Endothelial cell of umbilical vein (primary cell): Measurements from ENCODE around the gene TRMT6. TPM values are rescaled to one million over a fixed set of nuclear protein-coding genes. Genes with fewer than 3 reads are reported as not detected.

Experiments used
- BruUV-seq: library from RNA; stranded (reverse); fragments of 400-500 nt; replicated peaks from 2 replicates; lab custom pipeline; 2021; lab: Mats Ljungman, UMichigan
- CTCF ChIA-PET: fragments of 300-600, 350-600 bp; sonication (Branson Sonifier 250); formaldehyde crosslinking; loops from one replicate; lab custom pipeline; 2021; ENCODE audit warnings: antibody characterized with exemption, inconsistent platforms; lab: Charles Lee
- POLR2A ChIA-PET: fragments of 300-600, 350-600 bp; sonication (Branson Sonifier 250); formaldehyde crosslinking; loops from one replicate; lab custom pipeline; 2021; ENCODE audit warnings: antibody characterized with exemption, inconsistent platforms; lab: Charles Lee
- DNase-seq: peaks from one replicate; pipeline ENCODE4 v3.0.0-alpha.2; 2011; ENCODE audit warnings: low read depth, low spot score
- FAIRE-seq: peaks from 2 replicates; lab custom pipeline; 2011; peaks lifted over from hg19 to GRCh38; lab: Jason Lieb, UNC
- H2AFZ ChIP-seq: 2 replicates; pipeline ENCODE4 v1.6.0; 2012; ENCODE audit warnings: low read depth, low read length, control low read depth, inconsistent platforms
- H3K27ac ChIP-seq: 2 replicates; pipeline ENCODE4 v1.5.1; 2011; ENCODE audit warnings: low read depth, mild to moderate bottlenecking, control low read depth, low read length, moderate library complexity; ENCODE audit not compliant: insufficient read depth
- H3K27me3 ChIP-seq, 2 experiments: 2 replicates each; pipeline versions ENCODE4 v1.6.0 to v1.6.1; 2011; ENCODE audit warnings: low read length in 2 of 2, mixed read lengths in 1 of 2; ENCODE audit not compliant: control insufficient read depth in 2 of 2, insufficient read depth in 2 of 2
- H3K36me3 ChIP-seq, 2 experiments: 2 replicates in 1 of 2; 3 replicates in 1 of 2; pipeline ENCODE4 v1.5.1; 2011; ENCODE audit warnings: low read length in 2 of 2, mild to moderate bottlenecking in 1 of 2, moderate library complexity in 1 of 2; ENCODE audit not compliant: control insufficient read depth in 2 of 2, insufficient read depth in 2 of 2; ENCODE audit errors: extremely low read depth in 1 of 2
- H3K4me1 ChIP-seq: 3 replicates; pipeline ENCODE4 v1.5.1; 2011; ENCODE audit warnings: mild to moderate bottlenecking, low read length; ENCODE audit not compliant: control insufficient read depth, insufficient read depth; ENCODE audit errors: extremely low read depth
- H3K4me2 ChIP-seq: 2 replicates; pipeline ENCODE4 v1.6.1; 2011; ENCODE audit warnings: low read length, control low read depth, mixed read lengths; ENCODE audit not compliant: insufficient read depth
- H3K4me3 ChIP-seq, 3 experiments: fragments of 200-600 bp in 1 of 3; sonication (generic), shearing (Covaris generic) in 1 of 3; replicated peaks in 1 of 3; 2 replicates each; pipeline ENCODE4 v1.5.1; 2011 to 2016; ENCODE audit warnings: control low read depth in 3 of 3, low read length in 3 of 3, mild to moderate bottlenecking in 2 of 3, inconsistent platforms in 1 of 3, low read depth in 1 of 3, moderate library complexity in 1 of 3; ENCODE audit not compliant: insufficient read depth in 1 of 3
- H3K79me2 ChIP-seq: 2 replicates; pipeline ENCODE4 v1.6.0; 2012; ENCODE audit warnings: low read length, inconsistent platforms; ENCODE audit not compliant: control insufficient read depth, insufficient read depth
- H3K9ac ChIP-seq: replicated peaks from 2 replicates; pipeline ENCODE3; 2011; ENCODE audit warnings: low read length, control low read depth; ENCODE audit not compliant: insufficient read depth; ENCODE audit errors: extremely low read depth
- H3K9me1 ChIP-seq: replicated peaks from 3 replicates; pipeline ENCODE4 v1.6.0; 2011; ENCODE audit warnings: mild to moderate bottlenecking, low read length; ENCODE audit not compliant: control insufficient read depth, insufficient read depth; ENCODE audit errors: extremely low read depth
- H3K9me3 ChIP-seq: replicated peaks from 2 replicates; pipeline ENCODE4 v1.5.1; 2012; ENCODE audit warnings: low read length, inconsistent platforms; ENCODE audit not compliant: control insufficient read depth, insufficient read depth
- H4K20me1 ChIP-seq: replicated peaks from 2 replicates; pipeline ENCODE3; 2011; ENCODE audit warnings: mild to moderate bottlenecking, low read length; ENCODE audit not compliant: control insufficient read depth, insufficient read depth; ENCODE audit errors: extremely low read depth
- EZH2 ChIP-seq: IDR thresholded peaks from 2 replicates; pipeline ENCODE4 v1.6.1; 2012; ENCODE audit warnings: borderline replicate concordance, low read depth, mild to moderate bottlenecking, moderate library complexity, low read length, inconsistent platforms; ENCODE audit not compliant: severe bottlenecking
- FOS ChIP-seq: IDR thresholded peaks from 2 replicates; pipeline ENCODE4 v1.6.1; 2011; ENCODE audit warnings: mild to moderate bottlenecking, low read length, moderate library complexity, borderline replicate concordance; ENCODE audit not compliant: insufficient read depth
- GATA2 ChIP-seq: IDR thresholded peaks from 2 replicates; pipeline ENCODE4 v1.7.0; 2011; ENCODE audit warnings: low read depth, mild to moderate bottlenecking, moderate library complexity, mixed read lengths, low read length; ENCODE audit not compliant: insufficient read length, insufficient read depth
- JUN ChIP-seq: IDR thresholded peaks from 2 replicates; pipeline ENCODE4 v1.6.1; 2011; ENCODE audit warnings: borderline replicate concordance, low read depth; ENCODE audit not compliant: insufficient read length, insufficient read depth
- MAX ChIP-seq: IDR thresholded peaks from 2 replicates; pipeline ENCODE4 v1.6.1; 2011; ENCODE audit not compliant: insufficient read depth, insufficient read length
- MYC ChIP-seq: IDR thresholded peaks from one replicate; pipeline ENCODE4 v1.6.1; 2011; ENCODE audit warnings: mild to moderate bottlenecking, low read depth, low read length
- POLR2A ChIP-seq: IDR thresholded peaks from 2 replicates; pipeline ENCODE4 v1.6.1; 2012; ENCODE audit warnings: low read depth, mild to moderate bottlenecking, control low read depth, low read length
- POLR2AphosphoS5 ChIP-seq: IDR thresholded peaks from 2 replicates; pipeline ENCODE4 v1.6.1; 2012; ENCODE audit warnings: low read depth, mild to moderate bottlenecking, control low read depth, low read length, moderate library complexity; ENCODE audit not compliant: insufficient read depth
- dilution Hi-C: fragments of 300-500 bp; cut with MboI; formaldehyde crosslinking; loops from one replicate; pipeline ENCODE4 v1.15.0; 2019; ENCODE audit warnings: low sequenced_read_pairs; ENCODE audit not compliant: extremely low pct_ligation_motif_present
- intact Hi-C: fragments of 100-400 bp; cut with micrococcal nuclease; formaldehyde crosslinking; loops from one replicate; pipeline ENCODE4 v1.10.0; 2022
- polyA plus RNA-seq, 4 experiments: library from polyadenylated mRNA; depleted of rRNA in 3 of 4; stranded (reverse) in 3 of 4; unstranded in 1 of 4; fragments of >200 nt; gene quantifications; 2 replicates each; pipeline versions ENCODE4 v1.2.1 to v1.2.3, GENCODE V29; 2011 to 2012; ENCODE audit warnings: missing spikeins in 1 of 4
- total RNA-seq: library from RNA; stranded (reverse); gene quantifications from 2 replicates; pipeline ENCODE4 v1.2.3, GENCODE V29; 2021
- TF ChIP-seq, protein P1 (sequence below), 2 donors: IDR thresholded peaks; 1 replicate in 1 of 2; 2 replicates in 1 of 2; pipeline ENCODE4 v1.5.1; 2011; ENCODE audit warnings: low read length in 2 of 2, mild to moderate bottlenecking in 2 of 2, moderate library complexity in 2 of 2, control low read depth in 1 of 2, inconsistent platforms in 1 of 2, low read depth in 1 of 2; ENCODE audit not compliant: insufficient read depth in 1 of 2; ENCODE audit errors: extremely low read depth in 1 of 2

Gene TRMT6
- total and polyA plus RNA-seq, 2 donors (not counting 3 experiments of a cell fraction or from before 2014, with no cell fraction given), result 4.1 to 12.0 TPM

DNA sequence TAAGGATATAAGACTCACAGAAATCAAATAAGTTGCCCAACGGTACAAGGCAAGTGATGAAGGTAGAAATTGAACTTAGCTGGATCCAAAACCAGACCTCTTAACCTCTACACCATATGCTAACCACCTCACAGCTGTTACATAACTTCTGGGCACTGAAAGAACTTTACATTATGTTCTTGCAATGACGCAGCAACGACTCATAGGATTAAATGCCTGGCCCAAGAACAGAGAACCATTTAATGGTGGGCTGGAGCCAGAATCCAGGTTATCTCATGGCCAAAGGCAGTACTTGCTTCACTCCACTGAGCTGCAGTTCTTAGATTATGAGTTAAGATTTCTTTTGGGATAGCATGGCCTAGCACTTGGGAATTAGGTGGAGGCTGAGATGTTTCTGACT lies 4.4 kb downstream of the TRMT6 start:
- no TSS peak for BruUV-seq
- peaks cover 9 to 16% of the 10 kb centered on the region in 2 experiments for H3K36me3 ChIP-seq
- no peak overlapping the region for H3K4me3 ChIP-seq
- no peaks in the 10 kb centered on the region for H3K9me1 ChIP-seq
- peaks cover 14% of the 10 kb centered on the region for H3K4me1 ChIP-seq
- no peaks in the 10 kb centered on the region for H3K27me3 ChIP-seq
- no peak overlapping the region for H3K27ac ChIP-seq
- dilution Hi-C loops (no loop called here), intact Hi-C loops (no loop called here)
- no peaks in the 10 kb centered on the region for H4K20me1 ChIP-seq
- peak; percentile 36 for DNase-seq
- H3K79me2 ChIP-seq, result peaks cover 25% of the 10 kb centered on the region
- peak; percentile 17 for TF ChIP-seq POLR2AphosphoS5
- peak; percentile 79 for TF ChIP-seq FOS
- no peak for TF ChIP-seq EZH2
- H3K9ac ChIP-seq, result no peak overlapping the region
- ChIA-PET POLR2A (no interaction called here), CTCF (interaction anchor here (0.9 to 1.4 kb wide), 3 partner anchors 56 to 158 kb away, joined by 3 read pairs; no protein-coding TSS in a partner anchor)
- H3K4me2 ChIP-seq, result no peak overlapping the region
- H3K9me3 ChIP-seq, result no peaks in the 10 kb centered on the region
- peak; percentile 72 for FAIRE-seq
- no peak overlapping the region for H2AFZ ChIP-seq

GRCh38 chr20:5938456-5939029 lies 11.8 kb downstream of the TRMT6 start:
- Histone ChIP-seq H4K20me1 (no peaks in the 10 kb centered on the region), H3K27me3 (no peaks in the 10 kb centered on the region), H3K9ac (no peak overlapping the region), H3K4me1 (no peaks in the 10 kb centered on the region), H3K4me2 (no peak overlapping the region), H3K4me3 (no peak overlapping the region), H3K27ac (no peak overlapping the region), H3K79me2 (no peaks in the 10 kb centered on the region), H2AFZ (no peak overlapping the region), H3K36me3 (peaks cover 19 to 20% of the 10 kb centered on the region in 2 experiments), H3K9me1 (no peaks in the 10 kb centered on the region), H3K9me3 (no peaks in the 10 kb centered on the region)
- DNase-seq (no peak), FAIRE-seq (no peak)
- POLR2A ChIA-PET, result no interaction called here
- intact Hi-C loops, result no loop called here
- dilution Hi-C loops, result no loop called here
- CTCF ChIA-PET, result no interaction called here
- TF ChIP-seq EZH2, result no peak
- TF ChIP-seq GATA2, result no peak
- no peak for TF ChIP-seq POLR2A
- TF ChIP-seq MYC, result no peak
- TF ChIP-seq FOS, result no peak
- TF ChIP-seq, protein P1, sequence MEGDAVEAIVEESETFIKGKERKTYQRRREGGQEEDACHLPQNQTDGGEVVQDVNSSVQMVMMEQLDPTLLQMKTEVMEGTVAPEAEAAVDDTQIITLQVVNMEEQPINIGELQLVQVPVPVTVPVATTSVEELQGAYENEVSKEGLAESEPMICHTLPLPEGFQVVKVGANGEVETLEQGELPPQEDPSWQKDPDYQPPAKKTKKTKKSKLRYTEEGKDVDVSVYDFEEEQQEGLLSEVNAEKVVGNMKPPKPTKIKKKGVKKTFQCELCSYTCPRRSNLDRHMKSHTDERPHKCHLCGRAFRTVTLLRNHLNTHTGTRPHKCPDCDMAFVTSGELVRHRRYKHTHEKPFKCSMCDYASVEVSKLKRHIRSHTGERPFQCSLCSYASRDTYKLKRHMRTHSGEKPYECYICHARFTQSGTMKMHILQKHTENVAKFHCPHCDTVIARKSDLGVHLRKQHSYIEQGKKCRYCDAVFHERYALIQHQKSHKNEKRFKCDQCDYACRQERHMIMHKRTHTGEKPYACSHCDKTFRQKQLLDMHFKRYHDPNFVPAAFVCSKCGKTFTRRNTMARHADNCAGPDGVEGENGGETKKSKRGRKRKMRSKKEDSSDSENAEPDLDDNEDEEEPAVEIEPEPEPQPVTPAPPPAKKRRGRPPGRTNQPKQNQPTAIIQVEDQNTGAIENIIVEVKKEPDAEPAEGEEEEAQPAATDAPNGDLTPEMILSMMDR (IDR thresholded peaks at IDR 0.05; ENCODE audit: extremely low read depth in 1 of 2, insufficient read depth in 1 of 2, low read depth in 1 of 2, low read length in 2 of 2), result no peak
- TF ChIP-seq POLR2AphosphoS5, result no peak
- no peak for TF ChIP-seq MAX
- no peak for TF ChIP-seq JUN
- no TSS peak for BruUV-seq
